ENCODE data around the gene ERC2. TPM values are rescaled to one million over a fixed set of nuclear protein-coding genes. Genes with fewer than 3 reads are reported as not detected.

The ERC2 gene
- total RNA-seq, 1 donor from 2014 or later = 0.99 TPM

DNA sequence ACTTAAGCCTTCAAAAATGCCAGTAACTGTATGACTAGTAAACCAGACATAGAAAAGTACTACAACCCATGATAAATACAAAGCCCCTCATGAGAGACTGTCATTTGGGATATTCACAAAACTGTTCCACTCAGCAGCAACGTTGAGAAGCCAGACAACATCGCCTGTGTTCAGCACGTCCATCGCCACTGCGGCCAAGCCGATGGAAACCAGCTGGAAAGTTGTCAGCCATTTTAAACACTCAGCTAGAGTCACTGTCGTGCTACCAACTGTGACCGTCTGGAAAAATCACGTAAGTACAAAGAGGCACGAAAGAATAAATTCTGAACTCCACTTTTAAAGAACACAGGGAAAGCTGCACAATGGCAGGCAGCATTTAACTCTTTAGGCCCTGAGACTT is 640.5 kb downstream of the ERC2 start:
- intact Hi-C loops (cut with micrococcal nuclease) = no loop called here
- peaks cover 9% of the 10 kb centered on the region for H3K27me3 ChIP-seq (ENCODE audit: low read depth)
- no peak overlapping the region for H3K4me3 ChIP-seq
- peaks cover 7% of the 10 kb centered on the region for H3K9me3 ChIP-seq (replicated peaks)
- TF ChIP-seq, protein P1, sequence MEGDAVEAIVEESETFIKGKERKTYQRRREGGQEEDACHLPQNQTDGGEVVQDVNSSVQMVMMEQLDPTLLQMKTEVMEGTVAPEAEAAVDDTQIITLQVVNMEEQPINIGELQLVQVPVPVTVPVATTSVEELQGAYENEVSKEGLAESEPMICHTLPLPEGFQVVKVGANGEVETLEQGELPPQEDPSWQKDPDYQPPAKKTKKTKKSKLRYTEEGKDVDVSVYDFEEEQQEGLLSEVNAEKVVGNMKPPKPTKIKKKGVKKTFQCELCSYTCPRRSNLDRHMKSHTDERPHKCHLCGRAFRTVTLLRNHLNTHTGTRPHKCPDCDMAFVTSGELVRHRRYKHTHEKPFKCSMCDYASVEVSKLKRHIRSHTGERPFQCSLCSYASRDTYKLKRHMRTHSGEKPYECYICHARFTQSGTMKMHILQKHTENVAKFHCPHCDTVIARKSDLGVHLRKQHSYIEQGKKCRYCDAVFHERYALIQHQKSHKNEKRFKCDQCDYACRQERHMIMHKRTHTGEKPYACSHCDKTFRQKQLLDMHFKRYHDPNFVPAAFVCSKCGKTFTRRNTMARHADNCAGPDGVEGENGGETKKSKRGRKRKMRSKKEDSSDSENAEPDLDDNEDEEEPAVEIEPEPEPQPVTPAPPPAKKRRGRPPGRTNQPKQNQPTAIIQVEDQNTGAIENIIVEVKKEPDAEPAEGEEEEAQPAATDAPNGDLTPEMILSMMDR (IDR thresholded peaks at IDR 0.05; ENCODE audit: borderline replicate concordance) = no peak
- peaks cover 11% of the 10 kb centered on the region for H3K4me1 ChIP-seq
- H3K27ac ChIP-seq (replicated peaks) = no peak overlapping the region
- no peak for DNase-seq
- no peaks in the 10 kb centered on the region for H3K36me3 ChIP-seq

DNA sequence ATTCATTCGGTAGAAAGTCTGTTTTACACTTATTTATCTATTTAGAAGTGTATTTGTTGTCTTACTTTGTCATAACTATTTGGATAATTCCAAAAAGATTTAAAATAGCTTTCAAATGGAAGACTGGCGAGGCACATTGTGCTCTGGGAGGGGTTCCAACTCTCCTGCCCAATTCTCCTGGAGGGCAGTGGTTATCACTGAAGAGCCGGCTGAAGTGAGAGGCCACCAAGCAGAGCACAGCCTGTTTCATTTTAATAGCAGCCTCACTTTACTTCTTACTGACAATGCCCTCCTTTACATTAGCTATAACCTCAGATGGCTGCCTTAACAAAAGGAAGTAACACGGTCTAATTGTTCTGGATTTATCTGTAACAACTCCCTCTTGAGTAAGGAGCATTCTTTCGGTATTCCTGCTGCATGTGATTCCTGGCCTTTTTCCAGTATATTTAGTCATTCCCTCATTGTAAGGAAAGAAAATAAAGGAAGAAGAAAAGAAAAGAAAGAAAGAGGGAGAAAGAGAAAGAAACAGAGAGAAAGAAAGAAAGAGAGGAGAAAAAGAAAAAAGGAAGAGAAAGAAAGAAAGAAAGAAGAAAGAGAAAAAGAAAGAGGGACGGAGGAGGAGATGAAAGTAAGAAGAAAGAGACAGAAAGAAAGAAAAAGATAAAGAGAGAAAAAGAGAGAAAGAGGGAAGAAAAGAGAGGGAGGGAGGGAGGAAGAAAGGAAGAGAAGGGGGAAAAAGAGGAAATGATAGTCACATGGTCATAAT is 641.4 kb downstream of the ERC2 start:
- no peak for DNase-seq

DNA sequence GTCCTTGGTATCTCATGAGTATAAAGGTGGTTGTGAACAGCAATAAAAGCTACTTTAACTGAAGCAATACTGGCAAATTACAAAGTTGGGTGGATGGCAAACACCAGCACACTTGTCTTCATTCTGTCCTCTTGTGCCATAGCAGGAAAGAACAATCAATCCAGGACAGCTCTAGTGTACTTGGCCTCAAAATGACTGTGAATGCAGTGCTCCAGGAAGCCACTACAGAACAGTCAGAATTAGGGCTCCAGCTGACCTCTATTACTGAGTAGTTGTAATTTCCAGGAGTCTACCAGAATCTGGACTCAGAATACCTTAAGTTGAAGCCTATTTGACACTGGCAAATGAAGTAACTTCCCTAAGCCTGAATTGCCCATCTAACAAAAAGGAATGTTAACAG is 642.2 kb downstream of the ERC2 start:
- TF ChIP-seq, protein P1 (IDR thresholded peaks at IDR 0.05; ENCODE audit: borderline replicate concordance) = no peak
- peaks cover 7% of the 10 kb centered on the region for H3K9me3 ChIP-seq (replicated peaks)
- no peak for DNase-seq
- intact Hi-C loops (cut with micrococcal nuclease) = no loop called here
- peaks cover 11% of the 10 kb centered on the region for H3K4me1 ChIP-seq
- peaks cover 16% of the 10 kb centered on the region for H3K27me3 ChIP-seq (ENCODE audit: low read depth)
- no peaks in the 10 kb centered on the region for H3K36me3 ChIP-seq
- no peak overlapping the region for H3K27ac ChIP-seq (replicated peaks)
- no peak overlapping the region for H3K4me3 ChIP-seq

More for the DNA sequence above, 641.4 kb downstream of the ERC2 start:
- Histone ChIP-seq H3K27me3 (ENCODE audit: low read depth) (peaks cover 9% of the 10 kb centered on the region), H3K36me3 (no peaks in the 10 kb centered on the region), H3K27ac (replicated peaks) (no peak overlapping the region), H3K4me1 (peaks cover 11% of the 10 kb centered on the region), H3K4me3 (no peak overlapping the region), H3K9me3 (replicated peaks) (peaks cover 7% of the 10 kb centered on the region)
- TF ChIP-seq, protein P1 (IDR thresholded peaks at IDR 0.05; ENCODE audit: borderline replicate concordance) = no peak
- intact Hi-C loops (cut with micrococcal nuclease) = no loop called here

DNA sequence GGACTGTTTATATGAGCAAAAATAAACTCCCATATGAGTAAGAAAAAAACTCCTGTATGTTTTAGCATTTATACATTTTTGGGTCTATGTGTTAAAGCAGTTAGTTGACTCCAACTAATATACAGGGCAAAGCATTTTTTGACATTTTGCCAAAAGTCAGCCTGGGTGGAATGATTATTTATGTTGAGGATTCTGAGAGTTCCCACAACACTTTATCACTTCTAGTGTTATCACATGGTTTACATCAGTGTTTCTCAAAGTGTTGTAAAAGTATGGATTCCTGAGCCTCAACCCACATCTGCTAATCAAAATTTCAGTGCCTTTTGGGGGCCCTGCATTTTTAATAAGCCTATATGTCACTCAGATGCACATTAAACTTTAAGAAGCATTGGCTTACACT is 643.9 kb downstream of the ERC2 start:
- DNase-seq = no peak
- Histone ChIP-seq H3K27ac (replicated peaks) (no peak overlapping the region), H3K4me1 (peaks cover 11% of the 10 kb centered on the region), H3K36me3 (no peaks in the 10 kb centered on the region), H3K4me3 (no peak overlapping the region), H3K27me3 (ENCODE audit: low read depth) (peaks cover 29% of the 10 kb centered on the region), H3K9me3 (replicated peaks) (no peaks in the 10 kb centered on the region)
- TF ChIP-seq, protein P1 (IDR thresholded peaks at IDR 0.05; ENCODE audit: borderline replicate concordance) = no peak
- intact Hi-C loops (cut with micrococcal nuclease) = no loop called here

DNA sequence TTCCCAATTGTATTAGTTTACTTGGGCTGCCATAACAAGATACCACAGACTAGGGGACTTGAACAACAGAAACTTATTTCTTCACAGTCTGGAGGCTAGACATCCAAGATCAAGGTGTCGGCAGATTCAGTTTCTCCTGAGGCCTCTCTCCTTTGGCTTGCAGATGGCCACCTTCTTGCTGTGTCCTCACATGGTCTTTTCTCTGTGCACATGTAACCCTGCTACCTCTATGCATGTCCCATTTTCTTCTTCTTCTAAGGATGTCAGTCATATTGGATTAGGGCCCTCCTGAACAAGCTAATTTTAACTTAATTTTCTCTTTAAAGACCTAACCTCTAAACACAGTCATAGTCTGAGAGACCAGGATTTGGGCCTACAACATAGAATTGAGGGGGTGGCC is 644.4 kb downstream of the ERC2 start:
- intact Hi-C loops (cut with micrococcal nuclease) = no loop called here
- H3K27me3 ChIP-seq (ENCODE audit: low read depth) = peaks cover 33% of the 10 kb centered on the region
- peaks cover 11% of the 10 kb centered on the region for H3K4me1 ChIP-seq
- no peak overlapping the region for H3K4me3 ChIP-seq
- no peak overlapping the region for H3K27ac ChIP-seq (replicated peaks)
- DNase-seq = no peak
- no peaks in the 10 kb centered on the region for H3K9me3 ChIP-seq (replicated peaks)
- TF ChIP-seq, protein P1 (IDR thresholded peaks at IDR 0.05; ENCODE audit: borderline replicate concordance) = no peak
- H3K36me3 ChIP-seq = no peaks in the 10 kb centered on the region
